ENCODE results near the gene GRXCR2. TPM values are rescaled to one million over a fixed set of nuclear protein-coding genes. Genes with fewer than 3 reads are reported as not detected.
"Not testable (repeated sequence)": the region's sequence is repeated elsewhere in the genome, so short reads cannot be mapped to it uniquely, and the experiment has no call there.

GRXCR2 gene
- total RNA-seq, 1 donor from 2014 or later = not detected

- intact Hi-C loops (cut with micrococcal nuclease) = no loop called here
- Mint-ChIP-seq H3K27me3 (ENCODE audit: low read depth) (peaks cover 13% of the 10 kb centered on the region), H3K4me1 (ENCODE audit: low read depth) (no peaks in the 10 kb centered on the region), H3K27ac (no peak overlapping the region), H3K9me3 (no peaks in the 10 kb centered on the region), H3K36me3 (ENCODE audit: low read depth) (no peaks in the 10 kb centered on the region), H3K4me3 (ENCODE audit: low read depth) (no peak overlapping the region)
- DNase-seq (ENCODE audit: low spot score) = no peak
These were observed 26.7 kb downstream of the GRXCR2 start for GRCh38 chr5:145846081-145846480.

GRCh38 chr5:145841299-145841698 lies 31.5 kb downstream of the GRXCR2 start:
- no peaks in the 10 kb centered on the region for H3K9me3 Mint-ChIP-seq
- peaks cover 14% of the 10 kb centered on the region for H3K27me3 Mint-ChIP-seq (ENCODE audit: low read depth)
- no peak for DNase-seq (ENCODE audit: low spot score)
- H3K27ac Mint-ChIP-seq = no peak overlapping the region
- peaks cover 4% of the 10 kb centered on the region for H3K4me1 Mint-ChIP-seq (ENCODE audit: low read depth)
- no peaks in the 10 kb centered on the region for H3K36me3 Mint-ChIP-seq (ENCODE audit: low read depth)
- intact Hi-C loops (cut with micrococcal nuclease) = no loop called here
- no peak overlapping the region for H3K4me3 Mint-ChIP-seq (ENCODE audit: low read depth)

GRCh38 chr5:145840458-145841132 lies 32.2 kb downstream of the GRXCR2 start:
- H3K4me3 Mint-ChIP-seq (ENCODE audit: low read depth) = no peak overlapping the region
- DNase-seq (ENCODE audit: low spot score) = no peak
- intact Hi-C loops (cut with micrococcal nuclease) = no loop called here
- no peak overlapping the region for H3K27ac Mint-ChIP-seq
- peaks cover 9% of the 10 kb centered on the region for H3K27me3 Mint-ChIP-seq (ENCODE audit: low read depth)
- H3K9me3 Mint-ChIP-seq = no peaks in the 10 kb centered on the region
- H3K36me3 Mint-ChIP-seq (ENCODE audit: low read depth) = no peaks in the 10 kb centered on the region
- H3K4me1 Mint-ChIP-seq (ENCODE audit: low read depth) = peaks cover 7% of the 10 kb centered on the region

DNA sequence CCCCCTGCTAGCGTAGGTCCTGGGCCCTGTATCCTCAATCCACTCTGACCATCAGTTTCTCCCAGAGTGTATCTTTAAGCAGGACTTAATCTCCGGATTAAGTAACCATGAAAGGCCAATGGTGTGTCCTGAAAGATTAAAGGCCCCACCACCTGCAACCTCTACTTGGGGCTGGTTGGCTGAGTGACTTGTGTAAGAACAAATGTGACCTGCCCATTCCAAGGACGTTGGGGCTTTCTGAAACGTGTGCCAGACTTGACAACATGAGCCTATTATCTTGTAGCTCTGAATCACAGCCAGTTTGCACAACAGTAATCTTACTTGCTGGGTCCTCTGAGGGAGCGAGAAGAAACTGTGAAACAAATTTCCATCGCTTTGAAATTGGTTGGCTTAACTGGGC lies 34.5 kb downstream of the GRXCR2 start:
- DNase-seq (ENCODE audit: low spot score) = no peak
- intact Hi-C loops (cut with micrococcal nuclease) = loop anchor here (10.0 kb wide), 2 partner anchors 207 to 287 kb away; no protein-coding TSS in a partner anchor
- no peaks in the 10 kb centered on the region for H3K9me3 Mint-ChIP-seq
- peaks cover 14% of the 10 kb centered on the region for H3K27me3 Mint-ChIP-seq (ENCODE audit: low read depth)
- H3K4me1 Mint-ChIP-seq (ENCODE audit: low read depth) = peaks cover 14% of the 10 kb centered on the region
- no peak overlapping the region for H3K27ac Mint-ChIP-seq
- H3K4me3 Mint-ChIP-seq (ENCODE audit: low read depth) = no peak overlapping the region
- H3K36me3 Mint-ChIP-seq (ENCODE audit: low read depth) = no peaks in the 10 kb centered on the region

DNA sequence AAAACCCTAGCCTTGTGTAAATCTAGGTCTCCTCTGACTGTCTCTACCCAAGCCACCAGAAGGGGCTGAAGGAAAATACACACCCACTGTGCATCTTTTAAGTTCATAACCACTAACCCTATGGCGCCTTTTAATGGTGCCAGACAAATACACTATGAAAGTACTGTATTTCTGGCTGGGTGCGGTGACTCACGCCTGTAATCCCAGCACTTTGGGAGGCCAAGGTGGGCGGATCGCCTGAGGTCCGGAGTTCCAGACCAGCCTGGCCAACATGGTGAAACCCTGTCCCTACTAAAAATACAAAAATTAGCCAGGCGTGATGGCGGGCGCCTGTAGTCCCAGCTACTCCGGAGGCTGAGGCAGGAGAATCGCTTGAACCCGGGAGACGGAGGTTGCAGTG lies 36.6 kb downstream of the GRXCR2 start:
- H3K36me3 Mint-ChIP-seq (ENCODE audit: low read depth); H3K27ac Mint-ChIP-seq; DNase-seq (ENCODE audit: low spot score); H3K9me3 Mint-ChIP-seq: not testable (repeated sequence)
- peak overlapping the region; percentile 73 for H3K4me3 Mint-ChIP-seq (ENCODE audit: low read depth)
- peaks cover 16% of the 10 kb centered on the region for H3K4me1 Mint-ChIP-seq (ENCODE audit: low read depth)
- H3K27me3 Mint-ChIP-seq (ENCODE audit: low read depth) = peaks cover 13% of the 10 kb centered on the region
- intact Hi-C loops (cut with micrococcal nuclease) = loop anchor here (10.0 kb wide), 2 partner anchors 209 to 289 kb away; no protein-coding TSS in a partner anchor

DNA sequence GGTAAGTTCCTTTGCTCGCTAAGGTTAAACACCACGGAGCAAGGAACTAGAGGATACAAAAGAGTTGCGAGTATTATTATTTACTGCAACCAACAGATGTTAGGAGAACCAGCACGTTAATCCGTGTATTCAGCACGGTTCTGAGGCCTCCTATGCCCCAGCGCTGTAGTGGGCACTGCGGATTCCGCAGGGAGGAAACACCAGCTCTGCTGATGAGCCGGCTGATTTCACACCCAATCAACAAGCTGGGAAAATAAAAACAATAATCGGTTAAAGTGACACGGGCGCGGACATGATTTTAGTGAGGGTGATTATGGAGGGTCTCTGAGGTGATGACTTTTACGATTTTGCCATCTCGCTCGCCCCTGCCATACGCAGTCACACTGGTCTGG lies 37.0 kb downstream of the GRXCR2 start:
- intact Hi-C loops (cut with micrococcal nuclease) = loop anchor here (2.0 to 10.0 kb wide), 3 partner anchors 101 to 289 kb away; partner anchors contain the start of gene SH3RF2
- DNase-seq (ENCODE audit: low spot score) = no peak
- Mint-ChIP-seq H3K9me3 (no peaks in the 10 kb centered on the region), H3K27me3 (ENCODE audit: low read depth) (peaks cover 12% of the 10 kb centered on the region), H3K4me3 (ENCODE audit: low read depth) (peak overlapping the region; percentile 73), H3K4me1 (ENCODE audit: low read depth) (peaks cover 18% of the 10 kb centered on the region), H3K27ac (no peak overlapping the region), H3K36me3 (ENCODE audit: low read depth) (no peaks in the 10 kb centered on the region)

DNA sequence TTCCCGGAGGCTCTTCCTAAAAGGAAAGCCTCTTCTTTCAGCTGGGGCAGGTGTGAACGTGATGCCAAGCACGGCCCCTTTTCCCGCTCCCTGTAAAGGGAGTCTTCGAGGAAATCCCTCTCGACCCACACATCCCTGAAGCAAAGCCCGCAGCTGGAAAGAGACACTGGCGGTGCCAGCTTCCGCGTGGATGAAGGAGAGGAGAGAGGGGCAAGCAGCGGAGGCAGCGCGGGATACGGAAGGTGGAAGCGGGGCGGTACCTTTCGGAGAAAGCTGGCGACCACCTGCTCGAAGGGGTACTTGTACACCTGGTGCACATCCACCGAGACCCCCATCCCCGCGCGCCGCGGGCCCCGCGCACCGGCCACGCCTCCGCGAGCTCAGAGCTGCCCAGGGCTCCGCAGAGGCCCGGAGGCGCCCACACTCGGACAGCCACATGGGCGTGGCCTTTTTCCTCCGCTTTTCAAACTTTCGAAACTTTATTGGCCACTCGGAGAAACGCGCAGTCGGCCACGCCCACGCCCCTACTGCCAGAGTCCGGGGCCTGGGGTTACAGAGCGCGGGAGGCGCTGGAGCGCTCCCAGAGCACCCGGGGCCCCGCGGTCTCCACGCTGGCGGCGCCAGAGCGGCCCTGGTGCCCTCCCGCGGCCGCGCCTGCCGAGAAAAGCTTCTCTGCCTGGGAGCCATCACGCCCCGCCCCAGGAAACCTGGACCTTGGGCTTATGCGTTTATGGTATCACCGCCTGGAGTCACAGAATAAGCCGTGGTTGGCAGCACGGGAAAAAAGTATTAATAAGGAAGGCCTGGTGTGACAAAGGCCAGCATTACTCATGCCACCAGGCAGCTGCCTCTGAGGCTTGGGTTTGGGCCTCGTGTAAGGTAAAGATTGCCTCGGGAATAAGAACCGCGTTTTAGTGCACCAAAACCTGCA lies 37.6 kb downstream of the GRXCR2 start, which contains the start of gene PRELID2:
Gene PRELID2, minus strand, starts transcription at position 426 of the 931 bp plus-strand sequence. Its CDS starts 91 bp downstream, at position 335.
- intact Hi-C loops (cut with micrococcal nuclease) = loop anchor here (2.0 to 10.0 kb wide), 3 partner anchors 102 to 290 kb away; partner anchors contain the start of gene SH3RF2
- peak; percentile 56 for DNase-seq (ENCODE audit: low spot score)
- Mint-ChIP-seq H3K27ac (peak within 1 kb of the TSS; percentile 28), H3K36me3 (ENCODE audit: low read depth) (no peaks in the 10 kb centered on the region), H3K4me3 (ENCODE audit: low read depth) (peak within 1 kb of the TSS; percentile 73), H3K9me3 (no peaks in the 10 kb centered on the region), H3K4me1 (ENCODE audit: low read depth) (peaks cover 24% of the 10 kb centered on the region), H3K27me3 (ENCODE audit: low read depth) (peaks cover 12% of the 10 kb centered on the region)

- DNase-seq (ENCODE audit: low spot score) = no peak
- Mint-ChIP-seq H3K9me3 (no peaks in the 10 kb centered on the region), H3K36me3 (ENCODE audit: low read depth) (no peaks in the 10 kb centered on the region), H3K27me3 (ENCODE audit: low read depth) (peaks cover 12% of the 10 kb centered on the region), H3K4me3 (ENCODE audit: low read depth) (peak overlapping the region; percentile 73), H3K27ac (no peak overlapping the region), H3K4me1 (ENCODE audit: low read depth) (peaks cover 24% of the 10 kb centered on the region)
- intact Hi-C loops (cut with micrococcal nuclease) = loop anchor here (2.0 to 10.0 kb wide), 3 partner anchors 102 to 290 kb away; partner anchors contain the start of gene SH3RF2
These were observed 38.3 kb downstream of the GRXCR2 start for GRCh38 chr5:145834554-145834916.

GRCh38 chr5:145833631-145834200 lies 39.1 kb downstream of the GRXCR2 start:
- no peaks in the 10 kb centered on the region for H3K9me3 Mint-ChIP-seq
- DNase-seq (ENCODE audit: low spot score) = no peak
- no peaks in the 10 kb centered on the region for H3K36me3 Mint-ChIP-seq (ENCODE audit: low read depth)
- intact Hi-C loops (cut with micrococcal nuclease) = loop anchor here (2.0 to 10.0 kb wide), 3 partner anchors 103 to 291 kb away; partner anchors contain the start of gene SH3RF2
- no peak overlapping the region for H3K27ac Mint-ChIP-seq
- peaks cover 24% of the 10 kb centered on the region for H3K4me1 Mint-ChIP-seq (ENCODE audit: low read depth)
- peaks cover 8% of the 10 kb centered on the region for H3K27me3 Mint-ChIP-seq (ENCODE audit: low read depth)
- H3K4me3 Mint-ChIP-seq (ENCODE audit: low read depth) = peak overlapping the region; percentile 60

DNA sequence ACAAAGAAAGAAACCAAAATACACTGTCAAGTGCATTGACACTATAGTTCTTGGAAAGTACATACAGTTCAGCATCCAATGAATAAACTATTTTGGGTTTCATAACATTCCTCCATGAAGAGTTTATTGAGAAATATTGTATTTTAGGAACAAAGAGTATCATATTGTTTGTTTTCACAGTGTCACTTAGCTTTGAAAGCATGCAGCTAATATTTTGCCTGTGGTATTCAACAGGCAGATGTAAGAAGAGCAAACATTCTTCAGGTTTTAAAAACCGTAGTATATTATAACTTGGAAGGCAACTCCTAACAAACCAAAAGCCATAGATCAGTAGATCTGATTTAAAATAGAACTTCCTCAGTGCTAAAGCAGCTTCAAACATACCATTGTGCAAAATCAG lies 42.2 kb downstream of the GRXCR2 start:
- peaks cover 16% of the 10 kb centered on the region for H3K27me3 Mint-ChIP-seq (ENCODE audit: low read depth)
- no peak for DNase-seq (ENCODE audit: low spot score)
- no peak overlapping the region for H3K27ac Mint-ChIP-seq
- H3K4me3 Mint-ChIP-seq (ENCODE audit: low read depth) = no peak overlapping the region
- intact Hi-C loops (cut with micrococcal nuclease) = loop anchor here (10.0 kb wide), 2 partner anchors 214 to 294 kb away; no protein-coding TSS in a partner anchor
- H3K4me1 Mint-ChIP-seq (ENCODE audit: low read depth) = peaks cover 17% of the 10 kb centered on the region
- no peaks in the 10 kb centered on the region for H3K9me3 Mint-ChIP-seq
- H3K36me3 Mint-ChIP-seq (ENCODE audit: low read depth) = no peaks in the 10 kb centered on the region

GRCh38 chr5:145829708-145830361 lies 43.0 kb downstream of the GRXCR2 start:
- Mint-ChIP-seq H3K36me3 (ENCODE audit: low read depth) (no peaks in the 10 kb centered on the region), H3K27ac (no peak overlapping the region), H3K9me3 (no peaks in the 10 kb centered on the region), H3K4me3 (ENCODE audit: low read depth) (no peak overlapping the region), H3K27me3 (ENCODE audit: low read depth) (peaks cover 16% of the 10 kb centered on the region), H3K4me1 (ENCODE audit: low read depth) (peaks cover 15% of the 10 kb centered on the region)
- DNase-seq (ENCODE audit: low spot score) = no peak
- intact Hi-C loops (cut with micrococcal nuclease) = loop anchor here (5.0 to 10.0 kb wide), 3 partner anchors 148 to 295 kb away; no protein-coding TSS in a partner anchor
